Measurements from ENCODE around the gene LAP3.

LAP3 gene

DNA sequence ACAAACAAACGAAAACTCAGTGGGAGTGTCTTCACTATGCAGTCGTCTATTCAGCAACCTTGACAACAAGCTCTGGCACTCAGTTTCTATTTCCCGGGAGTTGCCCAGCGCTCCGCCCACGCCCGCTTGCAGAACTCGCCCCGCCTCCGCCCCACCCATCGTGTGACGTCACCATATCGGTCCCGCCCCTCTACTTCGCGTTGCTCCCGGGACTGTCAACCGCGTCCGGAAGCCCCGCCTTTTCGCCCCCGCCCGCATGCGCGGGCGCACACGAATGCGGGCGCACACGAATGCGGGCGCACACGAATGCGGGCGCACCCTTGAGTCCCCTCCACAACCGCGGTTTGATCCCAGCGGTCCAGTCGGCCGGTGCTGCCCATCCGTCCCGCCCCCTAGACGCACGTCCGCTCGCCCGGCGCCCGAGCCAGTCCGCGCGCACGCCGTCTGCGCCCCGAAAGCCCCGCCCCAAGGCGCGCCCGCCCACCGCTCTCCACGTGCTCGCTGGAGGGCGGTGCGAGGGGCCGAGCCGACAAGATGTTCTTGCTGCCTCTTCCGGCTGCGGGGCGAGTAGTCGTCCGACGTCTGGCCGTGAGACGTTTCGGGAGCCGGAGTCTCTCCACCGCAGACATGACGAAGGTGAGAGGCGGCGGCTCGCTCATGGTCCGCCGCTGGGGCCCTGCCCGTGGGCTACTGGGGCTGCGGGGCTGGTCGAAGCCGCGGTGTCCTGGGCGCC, at the start of gene LAP3:
Gene LAP3, plus strand, starts transcription at position 267 of the 733 bp plus-strand sequence. Its CDS starts 268 bp downstream, at position 535.
- TF ChIP-seq, protein P1, sequence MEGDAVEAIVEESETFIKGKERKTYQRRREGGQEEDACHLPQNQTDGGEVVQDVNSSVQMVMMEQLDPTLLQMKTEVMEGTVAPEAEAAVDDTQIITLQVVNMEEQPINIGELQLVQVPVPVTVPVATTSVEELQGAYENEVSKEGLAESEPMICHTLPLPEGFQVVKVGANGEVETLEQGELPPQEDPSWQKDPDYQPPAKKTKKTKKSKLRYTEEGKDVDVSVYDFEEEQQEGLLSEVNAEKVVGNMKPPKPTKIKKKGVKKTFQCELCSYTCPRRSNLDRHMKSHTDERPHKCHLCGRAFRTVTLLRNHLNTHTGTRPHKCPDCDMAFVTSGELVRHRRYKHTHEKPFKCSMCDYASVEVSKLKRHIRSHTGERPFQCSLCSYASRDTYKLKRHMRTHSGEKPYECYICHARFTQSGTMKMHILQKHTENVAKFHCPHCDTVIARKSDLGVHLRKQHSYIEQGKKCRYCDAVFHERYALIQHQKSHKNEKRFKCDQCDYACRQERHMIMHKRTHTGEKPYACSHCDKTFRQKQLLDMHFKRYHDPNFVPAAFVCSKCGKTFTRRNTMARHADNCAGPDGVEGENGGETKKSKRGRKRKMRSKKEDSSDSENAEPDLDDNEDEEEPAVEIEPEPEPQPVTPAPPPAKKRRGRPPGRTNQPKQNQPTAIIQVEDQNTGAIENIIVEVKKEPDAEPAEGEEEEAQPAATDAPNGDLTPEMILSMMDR (IDR thresholded peaks at IDR 0.05), result no peak

DNA sequence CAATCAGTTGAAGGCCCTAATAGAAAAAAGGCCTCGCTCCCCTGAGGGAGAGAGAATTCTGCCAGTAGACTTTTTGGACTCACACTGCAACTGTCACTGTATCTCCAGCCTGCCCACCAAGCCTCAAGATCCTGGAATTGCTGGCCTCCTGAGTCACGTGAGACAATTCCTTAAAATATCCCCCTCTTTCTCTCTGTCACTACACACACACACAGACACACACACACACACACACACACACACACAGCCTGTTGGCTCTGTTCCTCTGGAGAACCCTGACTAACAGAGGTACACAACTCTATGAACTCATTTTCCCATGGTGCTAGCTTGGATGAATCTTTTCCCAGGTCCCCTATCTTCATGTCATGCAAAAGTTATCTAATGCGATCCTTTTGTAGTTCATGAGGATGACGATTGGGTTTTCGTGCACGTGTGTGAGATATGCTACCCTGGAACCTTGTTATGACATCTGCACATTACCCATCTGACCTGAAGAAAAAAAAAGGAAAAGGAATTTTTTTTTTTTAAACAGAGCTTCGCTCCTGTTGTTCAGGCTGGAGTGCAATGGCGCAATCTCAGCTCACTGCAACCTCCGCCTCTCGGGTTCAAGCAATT, 48.3 kb upstream of the LAP3 start:
- TF ChIP-seq, protein P1 (IDR thresholded peaks at IDR 0.05), result no peak

DNA sequence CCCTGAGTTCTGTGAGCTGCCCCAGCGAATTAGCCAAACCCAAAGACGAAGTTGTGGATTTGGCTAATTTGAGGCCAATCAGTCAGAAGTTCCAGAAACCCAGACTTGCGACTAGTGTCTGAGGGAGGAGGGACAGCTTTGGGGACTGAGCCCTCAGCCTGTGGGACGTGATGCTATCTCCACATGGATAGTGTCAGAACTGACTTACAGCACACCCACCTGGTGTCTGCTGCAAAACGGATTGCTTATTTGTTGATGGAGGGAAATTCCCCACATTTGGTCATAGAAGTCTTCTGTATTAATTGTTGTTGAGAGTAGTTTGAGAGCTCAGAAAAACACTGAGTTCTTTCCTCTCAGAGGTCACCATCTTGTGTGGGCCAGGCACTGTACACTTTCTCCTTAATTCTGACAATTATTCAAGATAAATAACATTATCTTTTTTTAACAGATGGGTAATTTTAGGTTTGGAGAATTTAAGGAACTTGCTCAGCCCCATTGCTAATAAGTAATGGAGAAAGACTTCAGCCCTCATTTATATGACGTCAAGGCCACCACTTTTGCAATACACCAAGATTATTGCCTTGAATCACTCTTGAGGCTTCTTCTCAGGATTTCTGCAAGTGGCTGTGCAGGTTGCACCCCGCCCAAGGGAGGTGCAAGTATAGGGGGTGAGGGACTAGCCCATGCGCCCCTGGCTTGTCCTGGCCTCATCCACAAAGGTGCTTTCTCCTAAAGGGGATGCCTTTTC, 45.3 kb upstream of the LAP3 start:
- TF ChIP-seq, protein P1 (IDR thresholded peaks at IDR 0.05), result no peak

DNA sequence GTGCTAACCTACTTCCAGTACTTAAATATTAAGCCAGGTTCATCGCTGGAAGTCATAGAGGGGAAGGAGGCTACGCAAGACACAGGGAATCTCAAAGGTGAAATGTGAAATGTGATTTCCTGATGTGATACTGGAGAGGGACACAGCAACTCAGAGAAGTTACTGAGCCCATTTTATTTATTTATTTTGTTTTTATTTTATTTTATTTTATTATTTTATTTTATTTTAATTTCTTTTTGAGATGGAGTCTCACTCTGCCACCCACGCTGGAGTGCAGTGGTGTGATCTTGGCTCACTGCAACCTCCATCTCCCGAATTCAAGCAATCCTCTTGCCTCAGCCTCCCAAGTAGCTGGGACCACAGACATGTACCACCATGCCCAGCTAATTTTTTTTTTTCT, 42.3 kb upstream of the LAP3 start:
- TF ChIP-seq, protein P1 (IDR thresholded peaks at IDR 0.05), result no peak

DNA sequence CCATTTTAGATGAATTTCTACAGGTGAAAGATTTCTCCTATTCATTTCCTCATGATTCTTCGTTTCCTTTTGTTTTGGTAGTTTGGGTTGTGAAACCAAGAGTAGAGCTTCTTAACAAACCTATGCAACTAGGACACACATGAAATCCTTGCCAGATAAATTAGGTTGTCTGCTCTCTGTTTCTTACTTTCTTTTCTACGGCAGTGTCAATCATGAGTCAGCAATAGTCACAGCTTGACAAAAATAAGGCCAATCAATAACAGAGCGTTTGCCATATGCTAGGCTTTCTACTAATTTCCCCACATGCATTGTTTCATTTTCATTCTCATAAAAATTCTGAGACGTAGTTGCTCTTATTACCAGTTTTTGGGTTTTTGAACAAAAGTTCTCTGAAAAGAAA, 41.8 kb upstream of the LAP3 start:
- TF ChIP-seq, protein P1 (IDR thresholded peaks at IDR 0.05), result no peak

DNA sequence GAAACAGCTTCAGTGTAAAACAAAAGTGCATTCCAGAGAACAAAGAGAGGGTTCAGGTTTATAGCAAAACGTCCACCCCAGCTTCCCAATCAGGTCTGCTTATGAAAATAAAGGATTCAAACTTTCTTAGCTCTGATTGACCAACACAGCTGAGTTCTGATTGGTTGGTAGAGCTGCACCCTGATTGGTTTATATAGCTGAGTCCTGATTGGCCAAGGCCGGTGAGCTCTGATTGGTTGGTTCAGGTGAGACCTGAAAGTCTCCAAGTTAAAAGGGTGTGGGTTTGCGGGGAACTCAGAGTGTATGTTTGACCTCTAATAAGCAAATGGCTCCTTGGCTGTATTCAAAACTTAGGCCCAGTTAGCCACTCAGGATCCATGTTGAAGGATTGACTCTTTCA, 41.1 kb upstream of the LAP3 start:
- TF ChIP-seq, protein P1 (IDR thresholded peaks at IDR 0.05), result no peak

DNA sequence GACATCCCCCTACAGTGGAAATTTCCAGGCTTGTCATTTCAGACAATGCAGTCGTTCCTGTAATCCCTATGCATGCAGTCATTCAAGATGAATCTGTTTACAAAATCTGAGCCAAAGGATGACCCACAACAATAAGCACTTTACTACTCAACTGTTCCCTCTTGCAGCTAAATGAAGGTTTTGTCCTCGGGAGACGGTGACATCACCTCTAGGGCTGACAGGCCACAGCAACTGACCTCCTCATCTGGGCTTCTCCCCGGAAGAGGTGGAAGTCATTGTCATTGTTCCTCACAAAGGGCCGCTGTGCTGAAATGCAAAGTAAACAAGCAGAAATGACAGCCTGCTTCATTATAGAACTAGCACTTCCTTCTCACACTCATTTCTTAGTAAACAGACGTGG, 32.8 kb upstream of the LAP3 start:
- TF ChIP-seq, protein P1 (IDR thresholded peaks at IDR 0.05), result no peak

Data from LNCAP (cell line).